KMS-11 (cell line): ENCODE results near the gene SLC41A3.
"Not testable (repeated sequence)": the region's sequence is repeated elsewhere in the genome, so short reads cannot be mapped to it uniquely, and the experiment has no call there.

Experiments
- H2AFZ ChIP-seq: fragments of 200-600 bp; sonication (generic); 2 replicates; pipeline ENCODE4 v1.6.1; 2016; ENCODE audit warnings: antibody characterized with exemption, mixed run types, low read depth
- H3K27ac ChIP-seq: fragments of 200-600 bp; sonication (generic); 2 replicates; pipeline ENCODE4 v1.6.1; 2016; ENCODE audit warnings: mild to moderate bottlenecking, mixed run types
- H3K27me3 ChIP-seq: fragments of 200-600 bp; sonication (generic); 2 replicates; pipeline ENCODE4 v1.6.1; 2017; ENCODE audit warnings: mild to moderate bottlenecking, low read depth, mixed run types, moderate library complexity; ENCODE audit not compliant: insufficient read depth
- H3K36me3 ChIP-seq: fragments of 200-600 bp; sonication (generic); 2 replicates; pipeline ENCODE4 v1.6.1; 2017; ENCODE audit warnings: mild to moderate bottlenecking, mixed run types; ENCODE audit not compliant: insufficient read depth
- H3K4me1 ChIP-seq: fragments of 200-600 bp; sonication (generic); 2 replicates; pipeline ENCODE4 v1.6.1; 2016; ENCODE audit warnings: mild to moderate bottlenecking, low read depth, mixed run types; ENCODE audit not compliant: poor library complexity, severe bottlenecking
- H3K4me2 ChIP-seq: fragments of 200-600 bp; sonication (generic); 2 replicates; pipeline ENCODE4 v1.7.0; 2016; ENCODE audit warnings: mild to moderate bottlenecking, mixed run types
- H3K4me3 ChIP-seq: fragments of 200-600 bp; sonication (generic); IDR thresholded peaks from 2 replicates; pipeline ENCODE4 v1.6.1; 2017; ENCODE audit warnings: low read depth, low read length, mixed read lengths; ENCODE audit not compliant: insufficient read depth
- H3K79me2 ChIP-seq: fragments of 200-600 bp; sonication (generic); 2 replicates; pipeline ENCODE4 v1.6.1; 2016; ENCODE audit warnings: low read depth, mixed run types; ENCODE audit not compliant: insufficient read depth
- H3K9ac ChIP-seq: fragments of 200-600 bp; sonication (generic); 2 replicates; pipeline ENCODE4 v1.6.1; 2016; ENCODE audit warnings: mild to moderate bottlenecking, mixed run types
- H4K20me1 ChIP-seq: fragments of 200-600 bp; sonication (generic); 2 replicates; pipeline ENCODE4 v1.6.1; 2016; ENCODE audit warnings: mild to moderate bottlenecking, mixed run types; ENCODE audit not compliant: insufficient read depth
- CTCF ChIP-seq: fragments of 200-600 bp; sonication (generic); conservative IDR thresholded peaks from 2 replicates; pipeline ENCODE4 v1.6.1; 2017; ENCODE audit warnings: low read depth, mild to moderate bottlenecking, antibody characterized with exemption, low read length, moderate library complexity, mixed read lengths

Gene SLC41A3

GRCh38 chr3:126100634-126101301, 16.8 kb upstream of the SLC41A3 start:
- no peaks in the 10 kb centered on the region for H3K27me3 ChIP-seq
- H3K36me3 ChIP-seq: no peaks in the 10 kb centered on the region
- no peaks in the 10 kb centered on the region for H4K20me1 ChIP-seq
- H3K4me1 ChIP-seq: peaks cover 8% of the 10 kb centered on the region
- no peak overlapping the region for H3K27ac ChIP-seq
- H3K4me3 ChIP-seq: no peak overlapping the region
- H3K4me2 ChIP-seq: peak overlapping the region; percentile 26; the same call in 1 of the 2 replicates
- no peaks in the 10 kb centered on the region for H3K79me2 ChIP-seq
- no peak for TF ChIP-seq CTCF
- H3K9ac ChIP-seq: no peak overlapping the region
- peak overlapping the region; percentile 0; the same call in 1 of the 2 replicates for H2AFZ ChIP-seq

- Histone ChIP-seq H3K27me3 (no peaks in the 10 kb centered on the region), H3K9ac (no peak overlapping the region), H3K4me1 (peaks cover 8% of the 10 kb centered on the region), H4K20me1 (no peaks in the 10 kb centered on the region), H3K36me3 (no peaks in the 10 kb centered on the region), H3K4me2 (no peak overlapping the region), H3K27ac (no peak overlapping the region), H3K79me2 (no peaks in the 10 kb centered on the region), H3K4me3 (no peak overlapping the region), H2AFZ (no peak overlapping the region)
- TF ChIP-seq CTCF: no peak
Observed at GRCh38 chr3:126100269-126100633, 16.3 kb upstream of the SLC41A3 start.

- Histone ChIP-seq H3K27ac (no peak overlapping the region), H3K4me1 (peaks cover 8% of the 10 kb centered on the region), H3K9ac (no peak overlapping the region), H3K4me3 (no peak overlapping the region), H3K79me2 (no peaks in the 10 kb centered on the region), H3K27me3 (no peaks in the 10 kb centered on the region), H2AFZ (no peak overlapping the region), H3K36me3 (no peaks in the 10 kb centered on the region), H4K20me1 (no peaks in the 10 kb centered on the region), H3K4me2 (no peak overlapping the region)
- TF ChIP-seq CTCF: no peak
Observed at GRCh38 chr3:126098391-126098858, 14.5 kb upstream of the SLC41A3 start.

GRCh38 chr3:126097801-126098200, 13.9 kb upstream of the SLC41A3 start:
- Histone ChIP-seq H3K4me1 (peaks cover 8% of the 10 kb centered on the region), H3K9ac (no peak overlapping the region), H4K20me1 (no peaks in the 10 kb centered on the region), H3K27me3 (no peaks in the 10 kb centered on the region), H3K36me3 (no peaks in the 10 kb centered on the region), H3K27ac (no peak overlapping the region), H3K79me2 (no peaks in the 10 kb centered on the region), H2AFZ (no peak overlapping the region), H3K4me2 (no peak overlapping the region), H3K4me3 (no peak overlapping the region)
- no peak for TF ChIP-seq CTCF

- not testable (repeated sequence) for H3K4me2 ChIP-seq, H2AFZ ChIP-seq, H3K27me3 ChIP-seq, H3K79me2 ChIP-seq, H3K36me3 ChIP-seq, H3K4me1 ChIP-seq, H3K9ac ChIP-seq, H4K20me1 ChIP-seq, H3K4me3 ChIP-seq, H3K27ac ChIP-seq
Observed at GRCh38 chr3:126096274-126096673, 12.3 kb upstream of the SLC41A3 start.

DNA sequence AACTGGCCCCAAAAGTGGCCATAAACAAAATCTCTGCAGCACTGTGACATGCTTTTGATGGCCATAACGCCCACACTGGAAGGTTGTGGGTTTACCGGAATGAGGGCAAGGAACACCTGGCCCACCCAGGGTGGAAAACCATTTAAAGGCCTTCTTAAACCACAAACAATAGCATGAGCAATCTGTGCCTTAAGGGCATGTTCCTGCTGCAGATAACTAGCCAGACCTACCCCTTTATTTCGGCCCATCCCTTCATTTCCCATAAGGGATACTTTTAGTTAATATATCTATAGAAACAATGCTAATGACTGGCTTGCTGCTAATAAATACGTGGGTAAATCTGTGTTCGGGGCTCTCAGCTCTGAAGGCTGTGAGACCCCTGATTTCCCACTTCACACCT, 8.2 kb upstream of the SLC41A3 start:
- H3K4me3 ChIP-seq, H3K9ac ChIP-seq, H3K4me2 ChIP-seq, H3K27me3 ChIP-seq, H3K79me2 ChIP-seq, H4K20me1 ChIP-seq, H2AFZ ChIP-seq, H3K27ac ChIP-seq, H3K4me1 ChIP-seq, H3K36me3 ChIP-seq: not testable (repeated sequence)
